Measurements from ENCODE around the gene RAB9A.

RAB9A gene

GRCh38 chrX:13662355-13662791 lies 26.6 kb upstream of the RAB9A start:
- Histone ChIP-seq H3K27ac (ENCODE audit: low read depth, low read length) (peak overlapping the region; percentile 70), H3K9me3 (ENCODE audit: insufficient read depth, low read depth, low read length) (no peaks in the 10 kb centered on the region), H2AFZ (ENCODE audit: insufficient read depth, low read length, poor library complexity) (no peak overlapping the region), H4K12ac (ENCODE audit: low read depth, low read length) (no peak overlapping the region), H4K8ac (ENCODE audit: low read depth, low read length) (no peak overlapping the region), H3K4me3 (ENCODE audit: low read depth, low read length) (no peak overlapping the region), H4K91ac (ENCODE audit: low read depth, low read length) (no peak overlapping the region), H3K9ac (ENCODE audit: low read length) (no peak overlapping the region), H2BK5ac (ENCODE audit: low read depth, low read length, poor library complexity) (no peak overlapping the region), H3K4me2 (ENCODE audit: low read length) (no peak overlapping the region), H2BK120ac (ENCODE audit: insufficient read depth, low read length, poor library complexity) (no peak overlapping the region), H3K79me2 (ENCODE audit: control insufficient read depth, insufficient read depth, low read length, poor library complexity) (no peaks in the 10 kb centered on the region), H3K18ac (ENCODE audit: low read length) (no peak overlapping the region), H3K4ac (ENCODE audit: low read depth, low read length) (no peak overlapping the region), H3K23ac (ENCODE audit: low read length) (no peak overlapping the region), H3K79me1 (ENCODE audit: low read length) (peaks cover 7% of the 10 kb centered on the region), H3K14ac (ENCODE audit: low read length) (no peak overlapping the region), H3K36me3 (ENCODE audit: control insufficient read depth in 1 of 2, insufficient read depth in 2 of 2, low read length in 2 of 2) (no peaks in the 10 kb centered on the region), H3K4me1 (ENCODE audit: control insufficient read depth in 1 of 2, insufficient read depth in 2 of 2, low read length in 2 of 2) (peaks cover 0 to 4% of the 10 kb centered on the region in 2 experiments), H2AK5ac (ENCODE audit: low read length) (no peak overlapping the region), H3K27me3 (ENCODE audit: insufficient read depth, low read length) (no peaks in the 10 kb centered on the region), H2BK12ac (ENCODE audit: low read length) (no peak overlapping the region)
- peak in 1 of 2 donors; percentile 32 for DNase-seq
- no CpG with 5 or more reads among the region's 6 CpGs for WGBS (ENCODE audit: extremely low coverage, insufficient coverage, insufficient read length)

DNA sequence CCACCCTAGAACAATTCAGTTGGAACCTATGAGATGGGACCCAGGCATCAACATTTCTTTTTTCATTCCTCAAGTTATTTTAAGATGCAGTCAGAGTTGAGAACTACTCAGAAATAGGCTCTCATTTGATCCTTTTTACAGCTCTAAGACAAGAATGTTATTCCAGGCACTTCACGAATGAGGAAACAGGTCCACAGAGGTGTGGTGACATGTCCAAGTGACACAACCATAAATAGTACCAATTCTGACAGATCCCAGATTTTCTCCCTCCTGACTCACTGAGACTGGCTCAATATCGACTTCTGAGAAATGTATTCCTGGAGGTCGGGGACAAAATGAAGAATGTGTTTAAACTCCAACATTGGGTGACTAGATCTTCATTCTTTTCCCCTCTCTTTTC lies 24.9 kb upstream of the RAB9A start:
- Histone ChIP-seq H4K12ac (ENCODE audit: low read depth, low read length) (no peak overlapping the region), H3K4me3 (ENCODE audit: low read depth, low read length) (no peak overlapping the region), H2AFZ (ENCODE audit: insufficient read depth, low read length, poor library complexity) (no peak overlapping the region), H3K79me2 (ENCODE audit: control insufficient read depth, insufficient read depth, low read length, poor library complexity) (no peaks in the 10 kb centered on the region), H3K27ac (ENCODE audit: low read depth, low read length) (peak overlapping the region; percentile 71), H4K8ac (ENCODE audit: low read depth, low read length) (no peak overlapping the region), H3K4ac (ENCODE audit: low read depth, low read length) (no peak overlapping the region), H3K36me3 (ENCODE audit: control insufficient read depth in 1 of 2, insufficient read depth in 2 of 2, low read length in 2 of 2) (no peaks in the 10 kb centered on the region), H2AK5ac (ENCODE audit: low read length) (no peak overlapping the region), H3K79me1 (ENCODE audit: low read length) (peaks cover 10% of the 10 kb centered on the region), H3K27me3 (ENCODE audit: insufficient read depth, low read length) (no peaks in the 10 kb centered on the region), H3K4me1 (ENCODE audit: control insufficient read depth in 1 of 2, insufficient read depth in 2 of 2, low read length in 2 of 2) (peaks cover 0 to 8% of the 10 kb centered on the region in 2 experiments), H4K91ac (ENCODE audit: low read depth, low read length) (peak overlapping the region; percentile 51), H3K14ac (ENCODE audit: low read length) (no peak overlapping the region), H3K18ac (ENCODE audit: low read length) (no peak overlapping the region), H3K4me2 (ENCODE audit: low read length) (no peak overlapping the region), H2BK5ac (ENCODE audit: low read depth, low read length, poor library complexity) (peak overlapping the region; percentile 68), H3K9ac (ENCODE audit: low read length) (no peak overlapping the region), H2BK12ac (ENCODE audit: low read length) (no peak overlapping the region), H3K9me3 (ENCODE audit: insufficient read depth, low read depth, low read length) (no peaks in the 10 kb centered on the region), H3K23ac (ENCODE audit: low read length) (no peak overlapping the region), H2BK120ac (ENCODE audit: insufficient read depth, low read length, poor library complexity) (peak overlapping the region; percentile 33)
- DNase-seq: peak; percentile 27 to 72
- no CpG with 5 or more reads among the region's 3 CpGs for WGBS (ENCODE audit: extremely low coverage, insufficient coverage, insufficient read length)

DNA sequence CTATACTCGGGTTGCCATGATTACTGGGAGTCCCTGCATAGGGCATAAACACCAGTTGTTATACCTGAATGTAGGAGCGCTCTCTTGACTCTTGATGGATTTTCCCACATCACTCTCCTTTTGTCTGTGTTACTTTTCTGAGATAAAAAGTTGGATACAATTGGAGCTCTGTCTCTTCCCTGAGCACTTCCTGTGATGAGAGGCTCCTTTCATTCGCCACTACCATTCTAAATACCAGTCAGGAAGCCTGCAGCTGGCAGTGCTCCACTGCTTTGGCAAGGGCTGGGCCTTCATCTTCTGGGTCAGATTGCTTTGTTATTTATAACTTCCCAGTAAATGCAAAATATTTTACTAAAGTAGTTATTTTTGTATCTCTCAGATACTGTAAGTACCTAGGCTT lies 22.1 kb upstream of the RAB9A start:
- Histone ChIP-seq H3K9me3 (ENCODE audit: insufficient read depth, low read depth, low read length) (no peaks in the 10 kb centered on the region), H2AFZ (ENCODE audit: insufficient read depth, low read length, poor library complexity) (no peak overlapping the region), H3K4me2 (ENCODE audit: low read length) (no peak overlapping the region), H2BK12ac (ENCODE audit: low read length) (no peak overlapping the region), H3K36me3 (ENCODE audit: control insufficient read depth in 1 of 2, insufficient read depth in 2 of 2, low read length in 2 of 2) (no peaks in the 10 kb centered on the region), H3K4ac (ENCODE audit: low read depth, low read length) (no peak overlapping the region), H3K79me1 (ENCODE audit: low read length) (peaks cover 14% of the 10 kb centered on the region), H2BK5ac (ENCODE audit: low read depth, low read length, poor library complexity) (no peak overlapping the region), H3K4me3 (ENCODE audit: low read depth, low read length) (no peak overlapping the region), H3K9ac (ENCODE audit: low read length) (no peak overlapping the region), H3K23ac (ENCODE audit: low read length) (no peak overlapping the region), H2BK120ac (ENCODE audit: insufficient read depth, low read length, poor library complexity) (no peak overlapping the region), H3K4me1 (ENCODE audit: control insufficient read depth in 1 of 2, insufficient read depth in 2 of 2, low read length in 2 of 2) (peaks cover 0 to 10% of the 10 kb centered on the region in 2 experiments), H4K91ac (ENCODE audit: low read depth, low read length) (no peak overlapping the region), H3K79me2 (ENCODE audit: control insufficient read depth, insufficient read depth, low read length, poor library complexity) (no peaks in the 10 kb centered on the region), H3K14ac (ENCODE audit: low read length) (no peak overlapping the region), H4K12ac (ENCODE audit: low read depth, low read length) (no peak overlapping the region), H3K27ac (ENCODE audit: low read depth, low read length) (no peak overlapping the region), H3K18ac (ENCODE audit: low read length) (no peak overlapping the region), H3K27me3 (ENCODE audit: insufficient read depth, low read length) (no peaks in the 10 kb centered on the region), H4K8ac (ENCODE audit: low read depth, low read length) (no peak overlapping the region), H2AK5ac (ENCODE audit: low read length) (no peak overlapping the region)
- no CpG with 5 or more reads among the region's 3 CpGs for WGBS (ENCODE audit: extremely low coverage, insufficient coverage, insufficient read length)
- DNase-seq: no peak

DNA sequence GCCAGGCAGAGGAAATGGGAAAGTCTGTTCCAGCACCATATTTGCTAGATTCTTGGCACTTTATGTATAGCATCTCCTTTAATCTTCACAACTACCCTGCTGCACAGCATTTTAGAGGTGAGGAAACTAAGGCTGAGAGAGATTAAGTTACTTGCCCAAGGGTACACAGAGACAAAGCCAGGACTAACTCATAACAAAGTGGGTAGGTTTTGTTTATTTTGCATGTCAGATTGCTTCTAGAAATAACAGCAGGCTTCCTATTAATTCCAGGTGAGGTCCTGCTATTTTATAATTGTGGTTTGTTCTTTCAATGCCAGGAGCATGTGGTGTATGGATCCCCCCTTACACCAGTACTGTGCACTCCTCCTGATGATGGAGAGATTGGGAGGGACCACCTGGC lies 21.0 kb upstream of the RAB9A start:
- Histone ChIP-seq H3K79me2 (ENCODE audit: control insufficient read depth, insufficient read depth, low read length, poor library complexity) (no peaks in the 10 kb centered on the region), H3K14ac (ENCODE audit: low read length) (no peak overlapping the region)

More for the DNA sequence above, 21.0 kb upstream of the RAB9A start:
- Histone ChIP-seq H3K27ac (ENCODE audit: low read depth, low read length) (no peak overlapping the region), H2BK12ac (ENCODE audit: low read length) (no peak overlapping the region), H4K12ac (ENCODE audit: low read depth, low read length) (no peak overlapping the region), H3K4me3 (ENCODE audit: low read depth, low read length) (no peak overlapping the region), H3K9me3 (ENCODE audit: insufficient read depth, low read depth, low read length) (no peaks in the 10 kb centered on the region), H3K23ac (ENCODE audit: low read length) (no peak overlapping the region), H3K27me3 (ENCODE audit: insufficient read depth, low read length) (no peaks in the 10 kb centered on the region), H4K91ac (ENCODE audit: low read depth, low read length) (peak overlapping the region; percentile 73), H2BK120ac (ENCODE audit: insufficient read depth, low read length, poor library complexity) (peak overlapping the region; percentile 60), H3K4me2 (ENCODE audit: low read length) (no peak overlapping the region), H3K4me1 (ENCODE audit: control insufficient read depth in 1 of 2, insufficient read depth in 2 of 2, low read length in 2 of 2) (peaks cover 0 to 8% of the 10 kb centered on the region in 2 experiments), H2AK5ac (ENCODE audit: low read length) (no peak overlapping the region), H3K79me1 (ENCODE audit: low read length) (peaks cover 12% of the 10 kb centered on the region), H3K9ac (ENCODE audit: low read length) (no peak overlapping the region), H2AFZ (ENCODE audit: insufficient read depth, low read length, poor library complexity) (no peak overlapping the region), H3K4ac (ENCODE audit: low read depth, low read length) (no peak overlapping the region), H3K36me3 (ENCODE audit: control insufficient read depth in 1 of 2, insufficient read depth in 2 of 2, low read length in 2 of 2) (no peaks in the 10 kb centered on the region), H4K8ac (ENCODE audit: low read depth, low read length) (no peak overlapping the region), H2BK5ac (ENCODE audit: low read depth, low read length, poor library complexity) (peak overlapping the region; percentile 63), H3K18ac (ENCODE audit: low read length) (no peak overlapping the region)
- no peak for DNase-seq
